HG02884 (cell line): Measurements from ENCODE around the gene MGAT5B.
"Not testable (repeated sequence)": the region's sequence is repeated elsewhere in the genome, so short reads cannot be mapped to it uniquely, and the experiment has no call there.

Source experiments
- ATAC-seq: cut with Tn5 transposase; IDR thresholded peaks from one replicate; pipeline ENCODE4 v1.9.1; 2021; ENCODE audit warnings: mild to moderate bottlenecking, moderate library complexity; ENCODE audit not compliant: unreplicated experiment

MGAT5B gene

DNA sequence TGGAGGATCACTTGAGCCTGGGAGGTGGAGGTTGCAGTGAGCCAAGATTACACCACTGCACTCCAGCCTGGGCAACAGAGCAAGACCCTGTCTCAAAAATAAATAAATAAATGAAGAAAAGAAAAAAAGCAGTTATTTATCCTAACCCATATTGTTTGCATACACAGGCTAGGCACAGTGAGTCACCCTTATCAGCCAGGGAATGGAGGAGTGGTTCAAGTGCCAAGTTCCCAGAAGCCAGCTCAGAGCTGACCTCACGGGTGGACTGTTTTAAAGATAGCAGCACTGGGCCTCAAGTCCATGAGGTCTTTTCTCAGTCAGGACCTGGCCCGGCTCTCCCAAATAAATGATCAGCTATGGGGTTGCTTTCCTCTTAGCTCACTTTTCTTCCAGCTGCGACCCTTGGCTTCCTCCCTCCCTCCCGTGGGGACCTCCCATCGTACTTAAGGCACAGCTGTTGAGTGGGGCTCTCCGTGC is 22.6 kb upstream of the MGAT5B start:
- ATAC-seq, result no peak

DNA sequence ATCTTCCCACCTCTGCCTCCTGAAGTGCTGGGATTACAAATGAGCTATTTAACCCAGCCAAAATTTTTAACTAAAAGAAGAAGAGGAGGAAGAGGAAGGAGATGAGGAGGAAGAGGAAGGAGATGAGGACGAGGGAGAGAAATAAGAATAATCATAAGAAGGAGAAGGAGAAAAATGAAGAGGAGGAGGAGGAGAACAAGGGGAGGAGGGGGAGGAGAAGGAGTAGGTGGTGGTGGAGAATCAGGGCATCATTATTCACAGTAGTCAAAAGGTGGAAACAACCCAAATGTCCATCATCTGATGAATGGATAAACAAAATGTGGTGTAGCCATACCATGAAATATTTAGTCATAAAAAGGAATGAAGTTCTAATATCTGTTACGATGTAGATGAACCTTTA is 21.2 kb upstream of the MGAT5B start:
- no peak for ATAC-seq

DNA sequence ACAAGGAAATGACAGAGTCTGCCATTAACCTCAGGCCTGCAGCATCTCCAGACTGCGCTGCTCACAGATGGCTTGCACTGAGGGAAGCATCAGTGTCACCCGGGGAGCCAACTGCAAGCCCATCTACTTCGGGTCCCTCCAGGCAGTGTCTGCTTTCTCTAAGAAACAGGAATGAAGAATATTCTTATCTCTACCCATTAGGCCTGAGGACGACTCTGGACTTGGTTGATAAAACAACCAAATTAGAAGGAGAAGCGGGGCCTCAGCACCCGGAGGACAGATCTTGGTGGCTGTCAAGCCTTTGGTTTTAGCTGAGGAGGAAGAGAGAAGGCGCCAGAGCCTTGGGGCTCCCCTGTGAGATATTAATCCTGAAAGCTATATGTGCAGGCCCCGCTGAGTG is 19.5 kb upstream of the MGAT5B start:
- ATAC-seq, result no peak

DNA sequence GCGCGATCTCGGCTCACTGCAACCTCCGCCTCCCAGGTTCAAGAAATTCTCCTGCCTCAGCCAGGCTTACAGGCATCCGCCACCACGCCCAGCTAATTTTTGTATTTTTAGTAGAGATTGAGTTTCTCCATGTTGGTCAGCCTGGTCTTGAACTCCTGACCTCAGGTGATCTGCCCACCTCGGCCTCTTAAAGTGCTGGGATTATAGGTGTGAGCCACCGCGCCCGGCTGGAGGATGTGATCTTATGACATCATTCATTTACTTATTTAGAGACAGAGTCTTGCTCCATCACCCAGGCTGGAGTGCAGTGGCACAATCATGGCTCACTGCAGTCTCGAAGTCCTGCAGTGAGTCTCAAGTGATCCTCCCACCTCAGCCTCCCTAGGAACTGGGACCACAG is 19.0 kb upstream of the MGAT5B start:
- ATAC-seq, result not testable (repeated sequence)

DNA sequence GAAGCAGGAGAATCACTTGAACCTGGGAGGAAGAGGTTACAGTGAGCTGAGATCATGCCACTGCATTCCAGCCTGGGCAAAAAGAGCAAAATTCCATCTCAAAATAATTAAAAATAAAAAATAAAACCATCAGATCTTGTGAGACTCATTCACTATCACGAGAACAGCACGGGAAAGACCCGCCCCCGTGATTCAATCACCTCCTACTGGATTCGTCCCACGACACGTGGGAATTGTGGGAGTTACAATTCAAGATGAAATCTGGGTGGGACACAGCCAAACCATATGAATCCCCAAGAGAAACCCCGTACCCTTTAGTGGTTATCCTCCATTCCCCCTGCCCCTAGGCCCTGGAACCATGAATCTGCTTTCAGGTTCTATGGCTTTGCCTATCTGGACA is 15.4 kb upstream of the MGAT5B start:
- ATAC-seq, result no peak

DNA sequence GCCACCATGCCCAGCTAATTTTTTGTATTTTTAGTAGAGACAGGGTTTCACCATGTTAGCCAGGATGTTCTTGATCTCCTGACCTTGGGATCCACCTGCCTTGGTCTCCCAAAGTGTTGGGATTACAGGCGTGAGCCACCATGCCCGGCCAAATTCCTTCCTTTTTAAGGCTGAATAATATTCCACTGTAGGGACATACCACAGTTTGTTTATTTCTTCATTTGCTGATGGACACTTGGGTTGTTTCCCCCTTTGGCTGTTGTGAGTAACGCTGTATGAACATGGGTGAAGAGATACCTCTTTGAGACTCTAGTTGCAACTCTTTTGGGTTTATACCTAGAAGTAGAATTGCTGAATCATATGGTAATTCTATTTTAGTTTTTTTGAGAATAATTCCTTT is 13.1 kb upstream of the MGAT5B start:
- no peak for ATAC-seq

DNA sequence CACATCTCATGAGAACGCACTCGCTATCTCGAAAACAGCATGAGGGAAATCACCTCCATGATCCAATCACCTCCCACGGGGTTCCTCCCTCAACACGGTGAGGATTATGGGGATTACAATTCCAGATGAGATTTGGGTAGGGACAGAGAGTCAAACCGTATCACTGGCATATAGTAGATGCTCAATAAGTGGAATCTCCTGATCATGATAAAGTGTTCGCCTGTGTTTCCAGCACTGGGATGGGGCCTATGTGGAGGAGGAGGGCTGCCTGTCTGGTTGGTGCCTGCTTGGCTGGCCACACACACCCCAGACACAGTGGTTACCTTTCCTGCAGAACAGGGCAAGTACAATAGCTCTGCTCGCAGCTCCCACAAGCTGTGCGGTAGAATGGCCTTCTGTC is 6.1 kb upstream of the MGAT5B start:
- no peak for ATAC-seq

DNA sequence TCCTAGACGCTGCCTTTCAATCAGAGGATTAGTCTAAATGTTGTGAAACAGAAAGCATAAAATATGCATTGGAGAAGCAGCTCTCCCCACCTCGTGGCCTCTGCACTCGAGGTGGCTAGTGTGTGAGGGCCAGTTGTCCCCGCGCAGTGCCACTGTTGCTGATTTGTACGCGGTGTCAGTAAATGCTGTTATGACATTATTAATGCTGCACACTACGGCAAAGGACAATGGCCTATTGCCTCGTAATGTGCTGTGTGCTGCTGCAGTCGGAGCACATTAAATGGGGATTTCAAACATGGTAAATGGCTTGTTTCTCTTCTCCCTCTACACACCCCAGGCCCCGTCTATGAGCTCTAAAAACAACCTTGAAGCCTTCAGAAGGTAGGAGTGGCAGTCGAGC is 5.7 kb upstream of the MGAT5B start:
- no peak for ATAC-seq

DNA sequence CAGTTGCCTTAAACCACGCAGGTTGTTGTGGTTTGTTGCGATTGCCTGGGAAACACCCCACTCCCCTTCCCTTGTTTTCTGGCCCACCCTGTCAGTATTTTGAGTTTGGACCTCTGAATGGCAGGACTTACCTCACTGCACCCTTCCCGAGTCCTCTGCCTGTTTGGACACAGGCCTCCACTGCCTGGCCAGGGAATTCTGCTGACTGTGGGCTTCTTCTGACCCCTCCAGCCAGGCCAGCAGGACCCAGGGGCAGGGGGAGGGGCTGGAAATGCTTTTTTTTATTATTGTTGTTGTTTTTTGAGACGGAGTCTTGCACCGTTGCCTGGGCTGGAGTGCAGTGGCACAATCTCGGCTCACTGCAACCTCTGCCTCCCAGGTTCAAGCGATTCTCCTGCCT is 4.2 kb upstream of the MGAT5B start:
- no peak for ATAC-seq

DNA sequence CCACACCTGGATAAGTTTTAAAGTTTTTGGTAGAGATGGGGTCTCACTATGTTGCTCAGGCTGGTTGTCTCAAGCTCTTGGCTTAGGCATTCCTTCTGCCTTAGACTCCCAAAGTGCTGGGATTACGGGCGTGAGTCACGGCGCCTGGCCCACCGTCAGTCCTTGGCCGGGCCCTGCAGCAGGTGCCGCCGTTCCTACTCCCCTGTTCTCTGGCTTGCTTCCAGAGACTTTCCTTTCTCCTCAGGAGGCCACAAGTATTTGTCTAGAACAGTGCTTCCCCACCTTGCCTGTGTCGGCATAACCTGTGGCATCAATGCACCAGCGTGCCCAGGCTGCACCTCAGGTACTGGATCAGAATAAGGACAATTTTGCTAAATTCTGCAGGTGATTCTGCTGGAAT is 3.0 kb upstream of the MGAT5B start:
- no peak for ATAC-seq

DNA sequence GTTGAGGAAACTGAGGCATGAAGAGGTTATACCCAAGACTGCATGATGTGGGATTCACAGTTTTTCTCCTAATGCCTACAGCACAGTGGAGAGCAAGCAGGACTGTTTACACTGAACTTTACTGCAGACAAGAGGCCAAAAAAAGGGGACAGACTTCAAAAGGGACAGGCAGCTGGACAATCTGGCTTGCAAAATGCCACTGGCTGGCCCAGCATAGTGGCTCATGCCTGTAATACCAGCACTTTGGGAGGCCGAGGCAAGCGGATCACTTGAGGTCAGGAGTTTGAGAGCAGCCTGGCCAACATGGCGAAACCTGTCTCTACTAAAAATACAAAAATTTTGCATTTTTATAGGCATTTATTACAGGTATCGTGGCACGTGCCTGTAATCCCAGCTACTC is 2.0 kb upstream of the MGAT5B start:
- no peak for ATAC-seq

DNA sequence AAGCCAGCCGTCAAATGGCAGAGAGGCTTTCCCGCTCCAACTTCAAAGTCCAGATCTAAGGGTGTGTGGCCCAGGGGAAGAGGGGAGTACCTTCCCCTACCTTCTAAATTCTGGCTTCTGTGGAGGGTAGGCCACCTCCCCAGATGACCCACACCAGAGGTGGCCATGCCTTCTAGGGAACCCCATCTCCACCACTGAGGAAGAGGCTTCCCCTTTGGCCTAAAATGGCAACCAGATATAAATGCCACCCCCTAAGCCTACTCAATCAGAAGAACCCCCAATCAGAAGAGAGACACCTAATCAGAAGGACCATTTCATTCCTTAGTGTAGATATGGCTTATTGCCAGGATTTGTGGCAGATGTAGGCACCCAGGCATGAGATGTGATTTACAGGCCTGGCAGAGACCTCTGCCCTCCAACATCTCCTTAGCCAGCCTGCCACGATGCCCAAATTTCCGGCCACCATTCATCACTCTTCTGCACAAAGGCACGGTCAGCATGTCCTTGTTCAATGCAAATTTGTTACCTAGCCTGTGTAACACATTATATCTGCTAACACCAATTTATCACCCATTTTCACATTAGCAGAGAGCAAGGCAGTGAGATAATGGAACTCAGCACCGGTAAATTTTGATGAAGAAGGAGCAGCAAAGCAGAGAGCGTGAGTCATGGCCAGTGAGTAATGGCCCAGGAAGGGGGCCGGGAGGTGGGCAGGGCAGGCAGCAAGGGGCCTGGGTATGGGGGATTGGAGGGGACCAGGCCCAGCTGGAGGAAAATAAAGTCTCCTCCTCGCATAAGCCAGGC is 1.2 kb upstream of the MGAT5B start:
- no peak for ATAC-seq

DNA sequence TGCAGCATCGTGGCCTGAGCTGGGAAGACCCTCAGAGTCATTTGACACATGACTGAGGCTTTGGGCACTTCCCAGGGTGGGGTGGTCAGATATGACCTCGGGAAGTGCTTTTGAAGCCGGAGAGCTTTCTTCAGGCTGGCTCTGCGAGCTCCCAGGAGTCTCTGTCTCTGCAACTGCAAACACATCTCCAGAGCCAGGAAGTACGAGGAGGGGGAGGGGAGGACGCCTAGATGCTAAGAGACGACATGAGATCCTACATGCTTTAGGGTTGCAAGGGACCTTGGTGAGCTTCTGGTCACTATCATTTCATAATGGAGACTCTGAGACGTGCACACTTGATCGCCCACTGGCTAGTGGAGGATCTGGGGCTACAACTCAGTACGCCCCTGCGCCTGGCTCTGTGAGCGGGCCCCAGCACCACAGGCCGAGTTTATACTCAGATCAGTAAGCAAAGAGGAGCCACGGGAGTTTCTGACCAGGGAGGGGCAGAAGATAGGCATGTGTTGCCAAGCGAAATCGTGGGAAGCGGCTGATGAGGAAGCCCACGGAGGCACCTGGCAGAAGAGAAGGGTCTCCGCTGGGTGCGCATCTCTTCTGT is 527 bp upstream of the MGAT5B start:
- no peak for ATAC-seq

DNA sequence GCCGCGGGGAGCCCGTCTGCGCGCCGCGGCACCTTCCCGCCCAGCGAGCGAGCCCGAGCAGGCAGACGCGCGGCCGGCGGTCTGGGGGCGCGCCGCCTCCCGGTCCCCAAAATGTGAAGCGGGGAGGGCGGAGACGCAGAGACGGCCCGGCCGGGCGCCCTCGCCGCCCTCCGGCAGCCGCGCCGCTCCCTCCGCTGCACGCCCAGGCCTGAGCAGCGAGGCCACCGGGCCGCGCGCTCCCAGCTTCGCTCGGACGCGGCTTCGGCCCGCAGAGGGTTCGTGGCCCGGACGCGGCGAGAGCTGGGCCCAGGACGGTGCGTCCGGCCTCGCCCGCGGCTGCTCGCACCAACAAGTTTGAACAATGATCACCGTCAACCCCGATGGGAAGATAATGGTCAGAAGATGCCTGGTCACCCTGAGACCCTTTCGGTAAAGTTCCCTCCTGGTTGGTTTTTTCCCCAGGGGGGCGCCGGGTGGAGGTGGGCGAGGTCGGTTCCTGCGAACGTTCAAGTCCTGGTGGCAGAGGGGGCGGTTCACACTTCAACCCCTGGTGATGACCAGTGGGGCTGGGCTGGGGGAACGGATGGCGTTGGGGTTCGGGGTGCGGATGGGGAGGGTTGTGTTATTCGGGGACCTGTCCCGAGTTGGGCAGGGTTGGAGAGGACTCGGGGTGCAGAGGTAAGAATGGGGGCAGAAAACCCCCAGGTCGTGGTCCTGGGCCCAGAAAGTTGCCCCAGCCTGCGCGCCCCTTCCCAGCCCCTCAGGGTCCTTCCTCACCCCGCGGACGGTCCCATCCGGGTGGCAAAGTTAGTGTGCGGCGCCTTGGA is 678 bp downstream of the MGAT5B start:
- ATAC-seq, result no peak

DNA sequence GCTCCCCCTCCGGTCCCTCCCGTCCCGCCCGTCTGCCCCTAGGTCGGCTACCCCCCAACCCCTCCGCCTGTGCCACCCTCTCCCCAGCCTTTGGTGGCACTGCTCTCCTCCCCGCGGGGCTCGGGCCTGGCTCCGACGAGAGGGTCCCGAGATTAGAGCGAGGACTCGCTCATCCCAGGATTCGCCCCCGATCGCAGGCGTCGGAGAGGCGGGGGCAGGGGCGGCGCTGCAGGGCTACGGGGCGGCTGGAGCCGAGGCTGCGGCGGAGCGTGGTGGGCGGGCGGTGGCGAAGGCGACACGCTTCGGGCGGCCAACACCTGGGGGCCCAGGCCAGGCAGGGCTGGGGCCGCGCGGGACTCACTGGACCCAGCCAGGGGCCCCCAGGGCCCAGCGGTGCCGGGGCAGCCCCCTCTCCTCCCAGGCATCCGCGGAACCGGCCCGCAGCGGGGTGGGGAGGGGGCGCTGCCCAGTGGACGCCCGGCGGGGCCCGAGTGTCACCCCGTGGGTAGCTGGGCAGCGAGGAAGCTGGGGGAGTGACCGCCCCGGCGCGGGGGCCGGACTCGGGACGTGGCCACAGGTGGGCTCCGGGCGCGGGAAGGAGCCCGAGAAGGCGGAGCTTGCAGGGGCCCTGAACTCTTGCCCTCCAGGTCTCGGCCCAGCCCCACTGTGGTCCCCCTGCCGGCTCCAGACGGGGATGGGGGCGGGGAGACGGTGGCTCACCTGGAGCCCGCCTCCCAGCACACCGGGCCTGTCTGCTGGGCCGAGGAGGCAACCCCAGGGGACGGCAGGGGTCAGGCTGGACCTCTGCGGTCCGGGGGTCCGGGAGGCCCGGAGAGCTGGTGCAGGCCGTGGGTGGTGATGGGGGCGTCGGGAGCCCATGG is 1.5 kb downstream of the MGAT5B start:
- ATAC-seq, result no peak

DNA sequence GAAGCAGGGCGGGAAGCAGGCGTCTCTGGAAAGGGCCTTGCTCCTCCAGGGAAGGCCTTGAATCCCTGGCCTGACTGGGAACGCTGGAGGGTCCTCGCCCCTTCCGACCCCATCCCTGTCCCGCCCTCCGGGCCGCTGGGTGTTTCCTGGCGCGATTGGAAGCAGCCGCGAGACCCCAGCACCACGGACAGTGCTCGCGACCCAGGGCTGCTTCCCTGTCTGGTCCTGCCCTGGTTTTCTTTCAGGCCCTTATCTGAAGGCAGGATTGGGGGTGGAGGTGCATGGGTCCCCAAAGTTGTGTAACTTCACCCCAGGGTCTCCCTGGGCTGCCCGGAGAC is 2.1 kb downstream of the MGAT5B start:
- no peak for ATAC-seq

DNA sequence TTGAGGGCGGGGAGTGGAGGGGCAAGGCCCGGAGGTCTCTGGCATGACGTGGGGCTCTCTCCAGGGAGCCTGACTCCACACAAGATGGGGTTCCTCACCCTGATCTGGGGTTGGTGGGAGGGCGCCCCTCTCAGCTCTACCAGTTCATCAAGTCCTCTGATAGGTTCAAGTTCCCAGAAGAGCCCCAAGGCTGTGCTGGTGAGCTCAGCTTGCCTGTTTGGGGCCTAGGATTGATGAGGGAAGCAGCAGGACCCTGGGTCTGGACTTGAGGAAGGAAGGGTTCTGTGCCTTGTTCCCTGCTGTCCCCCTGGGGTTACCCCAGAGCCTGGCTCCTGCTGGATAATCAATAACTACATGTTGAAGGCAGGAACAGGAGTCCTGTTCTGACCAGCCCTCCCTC is 3.5 kb downstream of the MGAT5B start:
- no peak for ATAC-seq

DNA sequence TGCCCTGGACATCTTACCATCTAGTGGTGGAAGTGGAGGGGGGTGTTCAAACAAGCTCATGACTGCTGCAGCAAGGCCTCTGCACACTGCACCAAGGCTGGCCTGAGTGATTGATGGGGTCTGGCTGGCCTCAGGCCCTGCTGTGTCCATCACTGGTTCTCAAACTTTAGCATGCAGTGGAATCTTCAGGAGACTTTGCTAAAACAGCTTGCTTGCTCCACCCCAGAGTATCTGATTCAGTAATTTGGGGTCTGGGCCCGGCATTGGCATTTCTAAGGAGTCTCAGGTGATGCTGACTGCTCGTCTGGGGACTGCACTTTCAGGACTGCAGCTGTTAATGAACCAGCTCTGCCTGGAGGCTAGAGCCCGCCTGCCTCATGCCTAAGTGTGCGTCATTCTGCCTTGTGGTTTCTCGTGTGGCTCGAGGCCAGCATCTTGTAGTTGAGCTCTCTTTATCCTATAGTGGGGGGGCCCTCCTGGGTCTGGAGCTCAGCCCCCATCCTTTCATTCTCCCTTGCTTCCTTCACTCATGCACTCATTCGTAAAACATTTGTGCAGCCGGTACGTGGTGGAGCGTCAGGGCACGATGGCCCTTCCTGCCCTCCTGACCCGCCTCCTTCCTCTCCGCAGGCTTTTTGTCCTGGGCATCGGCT is 4.1 kb downstream of the MGAT5B start:
- no peak for ATAC-seq

DNA sequence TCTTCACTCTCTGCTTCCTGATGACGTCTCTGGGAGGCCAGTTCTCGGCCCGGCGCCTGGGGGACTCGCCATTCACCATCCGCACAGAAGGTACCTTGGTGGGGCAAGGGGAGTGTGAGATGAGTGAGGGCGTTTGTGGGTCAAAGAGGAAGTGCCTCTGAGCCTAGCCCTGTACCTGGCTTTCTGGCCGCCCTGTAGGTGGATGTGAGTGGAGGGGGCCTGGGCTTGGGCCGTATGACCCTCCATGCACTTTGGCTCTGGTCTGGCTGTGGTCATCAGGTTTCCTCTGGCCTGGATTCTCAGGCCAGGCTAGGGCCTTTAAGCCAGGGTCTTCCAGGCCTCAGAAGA is 4.6 kb downstream of the MGAT5B start:
- ATAC-seq, result no peak

DNA sequence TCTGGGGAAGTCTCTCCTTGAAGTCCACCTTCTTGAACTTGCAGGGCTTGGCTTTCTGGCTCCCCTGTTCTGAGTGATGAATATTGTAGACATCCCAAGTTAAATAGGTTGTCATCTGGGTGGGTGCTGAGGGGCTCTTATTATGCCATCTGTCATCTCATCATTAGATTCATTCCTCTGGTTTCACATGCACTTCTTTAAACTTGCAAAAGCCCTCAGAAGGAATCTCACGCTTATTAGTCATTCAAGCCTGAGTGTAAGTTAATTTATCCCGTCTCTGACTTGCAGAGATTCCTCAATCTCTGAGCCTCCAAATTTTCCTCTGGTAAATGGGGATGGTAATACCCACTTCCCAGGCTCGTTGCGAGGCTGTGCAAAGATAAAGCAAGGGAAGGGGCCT is 5.7 kb downstream of the MGAT5B start:
- no peak for ATAC-seq

DNA sequence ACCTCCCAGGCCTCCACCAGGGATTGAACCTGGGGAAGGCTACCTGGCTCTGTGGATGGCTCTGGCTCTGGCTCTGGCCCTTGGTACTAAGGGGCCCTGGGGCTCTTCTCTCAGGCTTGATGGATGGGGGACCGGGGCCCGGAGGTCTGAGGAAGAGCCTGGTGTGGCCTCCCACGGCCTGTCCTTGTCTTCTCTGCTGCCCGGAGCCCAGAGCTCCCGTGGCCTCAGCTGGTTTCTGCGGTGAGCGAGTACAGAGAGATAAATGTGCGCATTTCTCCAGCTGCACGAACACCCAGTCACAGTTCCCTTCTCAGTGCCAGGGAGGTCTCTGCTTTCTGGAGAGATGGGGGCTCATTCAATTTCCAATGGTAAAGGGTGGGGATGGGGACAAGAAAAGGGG is 9.2 kb downstream of the MGAT5B start:
- no peak for ATAC-seq
